ENCODE data around the gene TNFRSF13B.

TNFRSF13B gene

DNA sequence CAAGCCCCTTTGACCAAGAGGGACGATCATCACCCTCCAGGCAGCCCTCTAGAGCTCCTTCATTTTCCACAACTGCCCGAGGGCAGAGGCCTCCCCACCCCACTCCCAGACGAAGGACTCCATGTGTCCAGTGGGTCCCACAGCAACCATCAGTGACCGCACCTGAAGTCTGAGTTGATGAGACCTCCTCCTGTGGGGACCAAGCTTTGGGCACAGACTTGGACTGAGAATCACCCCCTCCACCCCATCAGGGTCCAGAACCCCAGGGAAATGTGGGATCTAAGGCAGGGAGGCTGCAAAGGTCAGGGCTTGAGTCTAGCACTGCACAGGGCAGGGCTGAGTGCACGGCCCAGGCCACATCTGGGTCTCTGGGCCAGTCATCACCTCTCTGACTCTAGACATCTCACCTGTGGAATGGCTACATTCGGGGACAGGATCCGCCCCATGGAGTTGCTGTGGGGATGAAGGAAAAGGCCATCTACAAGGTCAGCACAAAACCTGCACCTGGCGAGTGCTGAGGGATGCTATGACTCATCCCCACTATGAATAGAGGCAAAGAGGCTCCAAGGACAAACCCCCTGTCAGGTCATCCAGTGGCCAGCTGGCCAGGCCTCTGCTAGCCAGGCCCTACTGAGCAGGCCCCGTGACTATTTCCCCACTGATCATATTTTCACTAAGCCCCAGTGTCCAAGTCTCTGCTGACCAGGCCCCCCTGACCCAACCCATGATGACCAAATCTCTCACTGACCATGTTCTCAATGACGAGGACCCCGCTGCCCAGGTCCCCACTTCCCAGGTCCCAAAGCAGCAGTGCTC lies 38.4 kb downstream of the TNFRSF13B start:
- H3K4me3 ChIP-seq (ENCODE audit: low read depth, low read length): no peak overlapping the region
- TF ChIP-seq, protein P1, sequence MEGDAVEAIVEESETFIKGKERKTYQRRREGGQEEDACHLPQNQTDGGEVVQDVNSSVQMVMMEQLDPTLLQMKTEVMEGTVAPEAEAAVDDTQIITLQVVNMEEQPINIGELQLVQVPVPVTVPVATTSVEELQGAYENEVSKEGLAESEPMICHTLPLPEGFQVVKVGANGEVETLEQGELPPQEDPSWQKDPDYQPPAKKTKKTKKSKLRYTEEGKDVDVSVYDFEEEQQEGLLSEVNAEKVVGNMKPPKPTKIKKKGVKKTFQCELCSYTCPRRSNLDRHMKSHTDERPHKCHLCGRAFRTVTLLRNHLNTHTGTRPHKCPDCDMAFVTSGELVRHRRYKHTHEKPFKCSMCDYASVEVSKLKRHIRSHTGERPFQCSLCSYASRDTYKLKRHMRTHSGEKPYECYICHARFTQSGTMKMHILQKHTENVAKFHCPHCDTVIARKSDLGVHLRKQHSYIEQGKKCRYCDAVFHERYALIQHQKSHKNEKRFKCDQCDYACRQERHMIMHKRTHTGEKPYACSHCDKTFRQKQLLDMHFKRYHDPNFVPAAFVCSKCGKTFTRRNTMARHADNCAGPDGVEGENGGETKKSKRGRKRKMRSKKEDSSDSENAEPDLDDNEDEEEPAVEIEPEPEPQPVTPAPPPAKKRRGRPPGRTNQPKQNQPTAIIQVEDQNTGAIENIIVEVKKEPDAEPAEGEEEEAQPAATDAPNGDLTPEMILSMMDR (IDR thresholded peaks at IDR 0.05; ENCODE audit: low read depth, low read length, missing control alignments): no peak
- no peak for DNase-seq (ENCODE audit: low read depth)

DNA sequence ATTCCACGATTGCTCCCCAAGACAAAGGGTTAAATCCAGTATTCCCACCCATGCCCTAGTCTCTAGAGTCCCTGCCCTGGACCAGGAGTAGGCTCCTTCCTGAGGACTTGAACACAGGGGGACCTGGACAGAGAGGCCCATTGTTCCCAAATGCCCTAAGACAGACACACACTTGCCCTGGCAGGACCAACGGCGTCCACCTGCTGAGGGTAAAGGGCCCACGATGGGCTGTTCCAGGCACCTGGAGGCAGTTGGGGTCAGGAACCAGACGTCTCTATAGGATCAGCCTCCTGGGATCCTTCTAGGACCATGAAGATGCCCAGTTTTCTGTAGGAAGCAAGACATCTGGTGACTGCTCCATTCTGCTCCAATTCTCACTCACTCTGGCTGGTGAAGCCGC lies 39.3 kb downstream of the TNFRSF13B start:
- TF ChIP-seq, protein P1 (IDR thresholded peaks at IDR 0.05; ENCODE audit: low read depth, low read length, missing control alignments): no peak
- H3K4me3 ChIP-seq (ENCODE audit: low read depth, low read length): no peak overlapping the region
- DNase-seq (ENCODE audit: low read depth): no peak

DNA sequence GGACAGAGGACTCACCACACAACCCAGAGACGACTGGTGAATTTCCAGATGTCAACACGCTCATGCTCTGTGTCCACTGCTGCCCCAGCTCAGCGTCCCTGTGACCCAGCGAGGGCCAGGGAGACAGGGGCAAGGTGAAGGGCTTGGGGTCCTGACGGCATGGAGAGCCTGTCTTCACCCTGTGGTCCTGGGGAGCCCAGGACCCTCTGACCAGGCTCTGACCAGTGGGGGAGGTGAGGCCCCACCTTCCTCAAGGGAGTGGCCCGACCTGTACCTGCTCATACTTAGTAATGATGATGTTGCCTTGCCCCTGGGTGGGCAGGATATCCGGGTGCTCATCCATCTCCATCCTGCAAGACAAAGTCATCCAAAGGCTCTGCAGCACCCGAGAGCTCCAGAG lies 39.8 kb downstream of the TNFRSF13B start:
- DNase-seq (ENCODE audit: low read depth): no peak
- no peak overlapping the region for H3K4me3 ChIP-seq (ENCODE audit: low read depth, low read length)
- TF ChIP-seq, protein P1 (IDR thresholded peaks at IDR 0.05; ENCODE audit: low read depth, low read length, missing control alignments): no peak

DNA sequence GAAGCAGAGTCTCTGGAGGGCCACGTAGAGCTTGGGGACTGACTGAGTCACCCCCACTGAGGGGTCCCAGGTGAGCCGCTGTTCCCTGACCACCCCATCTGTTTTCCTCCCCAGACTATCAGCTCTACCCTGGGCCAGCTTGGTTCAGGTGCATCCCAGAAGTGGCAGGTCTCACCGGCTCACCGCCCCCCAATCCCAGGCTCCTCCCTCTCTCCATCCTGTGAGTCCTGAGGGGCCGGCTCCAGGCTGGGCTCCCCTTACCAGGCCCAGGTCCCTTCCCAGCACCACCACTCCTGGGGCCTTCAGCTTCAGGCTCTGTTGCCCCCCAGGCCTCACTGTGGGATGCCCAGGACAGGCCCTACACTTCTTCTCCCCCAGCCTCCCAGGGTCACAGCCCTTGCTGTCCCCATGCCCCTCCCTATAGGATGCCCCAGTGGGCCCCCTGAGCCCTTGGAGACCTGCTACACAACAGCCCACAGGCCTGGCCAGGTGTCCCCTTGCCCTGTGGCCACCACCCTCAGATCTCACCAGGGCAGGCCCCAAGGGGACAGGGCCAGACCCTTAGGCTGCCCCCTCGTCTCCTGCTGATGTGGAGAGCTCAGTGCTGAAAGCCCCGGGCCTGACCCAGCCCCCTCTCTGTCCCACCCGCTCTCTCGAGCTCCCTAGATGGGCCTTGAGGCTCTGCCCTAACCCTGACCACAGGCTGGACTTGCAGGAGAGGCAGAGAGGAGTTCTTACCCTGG lies 40.4 kb downstream of the TNFRSF13B start:
- TF ChIP-seq, protein P1 (IDR thresholded peaks at IDR 0.05; ENCODE audit: low read depth, low read length, missing control alignments): no peak

DNA sequence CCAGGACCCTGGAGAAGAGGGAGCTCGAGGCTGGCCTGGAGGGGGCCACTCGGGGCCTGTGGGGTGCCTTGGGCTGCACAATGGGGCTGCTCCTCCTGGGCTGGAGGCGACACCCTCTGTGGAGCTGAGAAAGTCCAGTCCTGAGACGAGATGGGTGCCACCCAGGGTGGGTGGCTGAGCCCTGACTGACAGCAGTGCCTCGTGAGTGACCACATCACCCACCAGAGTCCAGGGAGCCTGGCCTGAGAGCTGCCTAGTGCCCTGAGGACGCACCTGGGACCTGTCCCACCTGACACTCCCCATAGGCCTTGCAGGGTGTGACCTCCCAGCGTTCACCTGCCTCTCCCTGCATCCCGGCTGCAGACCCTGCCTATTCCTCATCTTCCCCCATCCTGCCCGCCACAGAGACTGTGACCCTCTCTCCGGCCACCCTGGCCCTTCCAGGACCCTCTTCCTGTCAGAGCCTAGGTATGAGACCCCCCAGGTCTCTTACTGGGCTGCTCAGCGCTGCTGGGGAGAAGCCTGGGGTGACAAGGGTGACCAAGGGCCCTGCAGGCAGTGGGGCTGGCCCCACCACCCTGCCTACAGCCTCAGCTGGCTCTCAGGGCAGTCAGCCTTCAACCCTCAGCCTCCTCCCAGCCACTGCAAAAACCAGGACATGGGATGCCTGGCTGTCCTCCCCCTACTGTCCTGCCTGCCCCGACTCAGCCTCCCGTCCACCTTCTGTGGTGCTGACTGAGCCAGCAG lies 41.2 kb downstream of the TNFRSF13B start:
- TF ChIP-seq, protein P1 (IDR thresholded peaks at IDR 0.05; ENCODE audit: low read depth, low read length, missing control alignments): no peak
- H3K4me3 ChIP-seq (ENCODE audit: low read depth, low read length): no peak overlapping the region
- no peak for DNase-seq (ENCODE audit: low read depth)

More for the DNA sequence above, 40.4 kb downstream of the TNFRSF13B start:
- no peak for DNase-seq (ENCODE audit: low read depth)
- no peak overlapping the region for H3K4me3 ChIP-seq (ENCODE audit: low read depth, low read length)

DNA sequence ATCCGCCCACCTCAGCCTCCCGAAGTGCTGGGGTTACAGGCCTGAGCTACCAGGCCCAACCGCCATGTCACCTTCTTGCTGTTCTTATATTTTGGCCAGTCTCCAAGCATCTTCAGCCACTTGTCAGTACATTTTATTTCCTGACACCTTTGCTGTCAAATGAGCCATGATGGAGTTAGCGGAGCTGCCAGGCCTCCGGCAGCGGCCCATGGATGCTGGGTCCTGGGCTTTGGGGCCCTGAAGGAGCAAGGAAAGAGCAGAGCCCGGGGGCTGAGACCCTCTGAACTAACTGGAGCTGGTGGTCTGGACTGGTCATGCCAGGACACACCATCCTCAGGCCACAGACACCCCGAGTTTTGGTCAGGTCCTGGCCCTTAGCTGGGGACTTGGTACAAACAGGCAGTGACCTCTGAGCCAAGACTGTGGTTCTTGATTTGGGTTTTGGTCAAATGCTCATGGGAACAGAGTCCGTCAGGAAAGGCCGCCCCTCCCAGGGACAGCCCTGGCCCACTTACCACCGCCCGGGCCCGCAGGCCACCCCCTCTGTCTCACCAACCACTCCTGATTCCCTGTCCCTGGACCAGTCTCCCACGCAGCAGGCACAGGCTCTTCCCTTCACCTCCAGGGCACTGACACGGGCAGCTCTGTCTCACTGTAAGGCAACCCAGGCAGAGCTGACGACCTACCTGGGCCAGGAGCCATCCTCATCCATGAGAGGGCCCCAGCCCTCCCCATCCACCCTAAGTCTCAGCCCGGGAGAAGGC lies 42.0 kb downstream of the TNFRSF13B start:
- TF ChIP-seq, protein P1 (IDR thresholded peaks at IDR 0.05; ENCODE audit: low read depth, low read length, missing control alignments): no peak
- no peak for DNase-seq (ENCODE audit: low read depth)
- no peak overlapping the region for H3K4me3 ChIP-seq (ENCODE audit: low read depth, low read length)
